Panc1 (cell line): ENCODE results near the gene MTO1. TPM values are rescaled to one million over a fixed set of nuclear protein-coding genes. Genes with fewer than 3 reads are reported as not detected.

Experiments used
- ATAC-seq: fragments of 200-7000 bp; cut with Tn5 transposase; 2 replicates; pipeline ENCODE4 v1.9.1; 2020; ENCODE audit warnings: mild to moderate bottlenecking, moderate library complexity
- Bru-seq: library from RNA; stranded (reverse); fragments of 400-500 nt; gene quantifications from one replicate; lab custom pipeline; 2021; lab: Mats Ljungman, UMichigan
- BruChase-seq, 2 experiments: library from RNA; stranded (reverse); fragments of 400-500 nt; gene quantifications; one replicate each; lab custom pipeline; 2021; lab: Mats Ljungman, UMichigan
- BruUV-seq: library from RNA; stranded (reverse); fragments of 400-500 nt; replicated peaks from 2 replicates; lab custom pipeline; 2021; lab: Mats Ljungman, UMichigan
- CTCF ChIA-PET: fragments of 300-600 bp; sonication (Branson Sonifier 250); formaldehyde crosslinking; loops from one replicate; lab custom pipeline; 2022; ENCODE audit warnings: antibody characterized with exemption; lab: Charles Lee
- POLR2A ChIA-PET: fragments of 300-600 bp; sonication (Branson Sonifier 250); formaldehyde crosslinking; loops from one replicate; lab custom pipeline; 2022; ENCODE audit warnings: antibody characterized with exemption; lab: Charles Lee
- DNase-seq: peaks from one replicate; pipeline ENCODE4 v3.0.0-alpha.2; 2010; ENCODE audit warnings: low read depth, low spot score
- H3K27ac ChIP-seq: 2 replicates; pipeline ENCODE4 v1.5.1; 2011; ENCODE audit warnings: mild to moderate bottlenecking, low read length, inconsistent platforms
- H3K27me3 ChIP-seq: fragments of 200-500 bp; sonication (Bioruptor generic); 2 replicates; pipeline ENCODE4 v1.6.0; 2014; ENCODE audit warnings: low read length, inconsistent platforms; ENCODE audit not compliant: control insufficient read depth, insufficient read depth
- H3K36me3 ChIP-seq: fragments of 200-500 bp; sonication (Bioruptor generic); 2 replicates; pipeline ENCODE4 v1.5.1; 2014; ENCODE audit warnings: inconsistent platforms, mild to moderate bottlenecking, low read length, moderate library complexity; ENCODE audit not compliant: control insufficient read depth, insufficient read depth
- H3K4me1 ChIP-seq: 2 replicates; pipeline ENCODE4 v1.5.1; 2011; ENCODE audit warnings: inconsistent platforms, mild to moderate bottlenecking, low read length, moderate library complexity; ENCODE audit not compliant: control insufficient read depth, insufficient read depth
- H3K4me3 ChIP-seq, 2 experiments: 2 replicates each; pipeline ENCODE4 v1.5.1; 2011 to 2012; ENCODE audit warnings: low read depth in 2 of 2, low read length in 2 of 2, mild to moderate bottlenecking in 2 of 2, inconsistent platforms in 1 of 2, moderate library complexity in 1 of 2
- H3K9me3 ChIP-seq: fragments of 200-500 bp; sonication (Bioruptor generic); 2 replicates; pipeline ENCODE4 v1.5.1; 2014; ENCODE audit warnings: low read depth, mild to moderate bottlenecking, inconsistent platforms, low read length, moderate library complexity; ENCODE audit not compliant: control insufficient read depth, insufficient read depth
- POLR2AphosphoS5 ChIP-seq: IDR thresholded peaks from 2 replicates; pipeline ENCODE4 v1.6.1; 2012; ENCODE audit warnings: mild to moderate bottlenecking, low read depth, low read length, moderate library complexity
- SIN3A ChIP-seq: IDR thresholded peaks from 2 replicates; pipeline ENCODE4 v1.6.1; 2012; ENCODE audit warnings: low read depth, mild to moderate bottlenecking, low read length, moderate library complexity, borderline replicate concordance; ENCODE audit not compliant: insufficient read depth
- TCF7L2 ChIP-seq: IDR thresholded peaks from 2 replicates; pipeline ENCODE4 v1.6.1; 2011; ENCODE audit warnings: mild to moderate bottlenecking, low read depth, low read length, inconsistent platforms
- in situ Hi-C: cut with HindIII; loops from 2 replicates; pipeline ENCODE4 v1.10.0; 2016; ENCODE audit warnings: low sequenced_read_pairs, low pct_unique_long_range_greater_than_20kb
- intact Hi-C: fragments of 100-400 bp; cut with micrococcal nuclease; formaldehyde crosslinking; loops from one replicate; pipeline ENCODE4 v1.10.0; 2022; ENCODE audit not compliant: unreplicated experiment
- long read RNA-seq: library from polyadenylated mRNA; unstranded; transcript quantifications from one replicate; pipeline ENCODE4 v2.0.0, GENCODE V29; 2021; ENCODE audit not compliant: unreplicated experiment
- polyA plus RNA-seq: library from polyadenylated mRNA; unstranded; fragments of >200 nt; gene quantifications from one replicate; pipeline ENCODE4 v1.2.1, GENCODE V29; 2012; ENCODE audit warnings: missing spikeins; ENCODE audit not compliant: insufficient read length
- total RNA-seq: library from RNA; stranded (reverse); gene quantifications from one replicate; pipeline ENCODE4 v1.2.1, GENCODE V29; 2021; ENCODE audit not compliant: unreplicated experiment
- TF ChIP-seq, protein P1 (sequence below), 2 experiments: IDR thresholded peaks; 2 replicates each; pipeline ENCODE4 v1.6.1; 2011 to 2012; ENCODE audit warnings: low read depth in 2 of 2, control low read depth in 1 of 2, low read length in 1 of 2, mild to moderate bottlenecking in 1 of 2, moderate library complexity in 1 of 2; ENCODE audit not compliant: insufficient read depth in 1 of 2
- TF ChIP-seq, protein P2 (sequence below): fragments of 450-650 bp; IDR thresholded peaks from 2 replicates; pipeline ENCODE4 v1.5.1; 2017; ENCODE audit warnings: mild to moderate bottlenecking

MTO1 gene, protein sequence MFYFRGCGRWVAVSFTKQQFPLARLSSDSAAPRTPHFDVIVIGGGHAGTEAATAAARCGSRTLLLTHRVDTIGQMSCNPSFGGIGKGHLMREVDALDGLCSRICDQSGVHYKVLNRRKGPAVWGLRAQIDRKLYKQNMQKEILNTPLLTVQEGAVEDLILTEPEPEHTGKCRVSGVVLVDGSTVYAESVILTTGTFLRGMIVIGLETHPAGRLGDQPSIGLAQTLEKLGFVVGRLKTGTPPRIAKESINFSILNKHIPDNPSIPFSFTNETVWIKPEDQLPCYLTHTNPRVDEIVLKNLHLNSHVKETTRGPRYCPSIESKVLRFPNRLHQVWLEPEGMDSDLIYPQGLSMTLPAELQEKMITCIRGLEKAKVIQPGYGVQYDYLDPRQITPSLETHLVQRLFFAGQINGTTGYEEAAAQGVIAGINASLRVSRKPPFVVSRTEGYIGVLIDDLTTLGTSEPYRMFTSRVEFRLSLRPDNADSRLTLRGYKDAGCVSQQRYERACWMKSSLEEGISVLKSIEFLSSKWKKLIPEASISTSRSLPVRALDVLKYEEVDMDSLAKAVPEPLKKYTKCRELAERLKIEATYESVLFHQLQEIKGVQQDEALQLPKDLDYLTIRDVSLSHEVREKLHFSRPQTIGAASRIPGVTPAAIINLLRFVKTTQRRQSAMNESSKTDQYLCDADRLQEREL
- 57.9 TPM for total RNA-seq
- polyA plus RNA-seq = 34.9 TPM
- percentile 79 among the genes with signal in this experiment for Bru-seq, nascent RNA
- percentile 75 among the genes with signal in this experiment for BruChase-seq, experiment 1, labeled RNA remaining after a 2-hour chase
- BruChase-seq, experiment 2, labeled RNA remaining after a 6-hour chase = percentile 80 among the genes with signal in this experiment
- long read RNA-seq, full-length matches to known transcripts = 68 of 124 reads
- long read RNA-seq, partial matches to known transcripts = 11 of 124 reads
- long read RNA-seq, other reads (novel, unspliced or antisense) = 45 of 124 reads

DNA sequence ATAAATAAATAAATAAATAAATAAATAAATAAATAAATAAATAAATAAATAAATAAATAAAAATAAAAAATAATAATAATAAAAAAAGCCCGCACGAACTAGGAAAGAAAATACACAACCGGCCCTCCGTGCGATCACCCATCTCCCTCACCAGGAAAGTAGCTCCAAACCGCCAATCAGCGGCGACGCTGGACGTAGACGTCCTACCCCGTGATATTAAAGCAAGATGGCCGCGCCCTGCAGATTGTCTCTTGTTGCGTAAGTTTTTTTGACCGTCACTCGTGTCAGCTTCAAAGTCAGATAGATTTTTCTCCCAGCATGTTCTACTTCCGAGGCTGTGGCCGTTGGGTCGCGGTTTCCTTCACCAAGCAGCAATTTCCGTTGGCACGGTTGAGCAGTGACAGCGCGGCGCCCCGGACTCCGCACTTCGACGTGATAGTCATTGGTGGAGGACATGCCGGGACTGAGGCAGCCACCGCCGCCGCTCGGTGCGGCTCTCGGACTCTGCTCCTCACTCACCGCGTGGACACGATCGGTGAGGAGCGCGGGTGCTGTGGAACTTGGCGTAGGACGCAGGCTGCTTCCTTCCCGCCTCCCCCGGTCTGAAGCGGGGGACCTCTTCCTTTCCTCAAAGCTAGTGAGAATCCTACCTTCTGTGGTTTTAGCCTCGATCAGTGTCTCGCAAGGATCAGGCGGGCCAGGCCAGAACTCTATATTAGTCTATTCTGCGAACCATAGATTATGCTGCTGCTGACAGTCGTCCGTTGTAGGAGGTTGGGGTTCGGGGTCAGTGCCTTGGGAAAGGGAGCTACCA is at the start of gene MTO1:
MTO1 (plus strand) TSS at position 201 of the 814 bp plus-strand sequence; CDS start at position 319, 118 bp downstream.
- Histone ChIP-seq H3K9me3 (no peaks in the 10 kb centered on the region), H3K27me3 (no peaks in the 10 kb centered on the region), H3K4me1 (peaks cover 2% of the 10 kb centered on the region; the same call in 1 of the 2 replicates), H3K27ac (peak within 1 kb of the TSS; percentile 87), H3K4me3 (peak within 1 kb of the TSS; percentile 84 to 97), H3K36me3 (peaks cover 5% of the 10 kb centered on the region)
- ATAC-seq = peak; percentile 97
- TSS peak; percentile 94 for BruUV-seq
- POLR2A ChIA-PET = interaction anchor here (0.6 to 2.1 kb wide), 7 partner anchors 10 to 186 kb away, joined by 3 to 20 read pairs (median 5); partner anchors contain the start of gene CGAS
- TF ChIP-seq POLR2AphosphoS5 = peak; percentile 98
- TF ChIP-seq TCF7L2 = peak; percentile 71
- TF ChIP-seq, protein P1, sequence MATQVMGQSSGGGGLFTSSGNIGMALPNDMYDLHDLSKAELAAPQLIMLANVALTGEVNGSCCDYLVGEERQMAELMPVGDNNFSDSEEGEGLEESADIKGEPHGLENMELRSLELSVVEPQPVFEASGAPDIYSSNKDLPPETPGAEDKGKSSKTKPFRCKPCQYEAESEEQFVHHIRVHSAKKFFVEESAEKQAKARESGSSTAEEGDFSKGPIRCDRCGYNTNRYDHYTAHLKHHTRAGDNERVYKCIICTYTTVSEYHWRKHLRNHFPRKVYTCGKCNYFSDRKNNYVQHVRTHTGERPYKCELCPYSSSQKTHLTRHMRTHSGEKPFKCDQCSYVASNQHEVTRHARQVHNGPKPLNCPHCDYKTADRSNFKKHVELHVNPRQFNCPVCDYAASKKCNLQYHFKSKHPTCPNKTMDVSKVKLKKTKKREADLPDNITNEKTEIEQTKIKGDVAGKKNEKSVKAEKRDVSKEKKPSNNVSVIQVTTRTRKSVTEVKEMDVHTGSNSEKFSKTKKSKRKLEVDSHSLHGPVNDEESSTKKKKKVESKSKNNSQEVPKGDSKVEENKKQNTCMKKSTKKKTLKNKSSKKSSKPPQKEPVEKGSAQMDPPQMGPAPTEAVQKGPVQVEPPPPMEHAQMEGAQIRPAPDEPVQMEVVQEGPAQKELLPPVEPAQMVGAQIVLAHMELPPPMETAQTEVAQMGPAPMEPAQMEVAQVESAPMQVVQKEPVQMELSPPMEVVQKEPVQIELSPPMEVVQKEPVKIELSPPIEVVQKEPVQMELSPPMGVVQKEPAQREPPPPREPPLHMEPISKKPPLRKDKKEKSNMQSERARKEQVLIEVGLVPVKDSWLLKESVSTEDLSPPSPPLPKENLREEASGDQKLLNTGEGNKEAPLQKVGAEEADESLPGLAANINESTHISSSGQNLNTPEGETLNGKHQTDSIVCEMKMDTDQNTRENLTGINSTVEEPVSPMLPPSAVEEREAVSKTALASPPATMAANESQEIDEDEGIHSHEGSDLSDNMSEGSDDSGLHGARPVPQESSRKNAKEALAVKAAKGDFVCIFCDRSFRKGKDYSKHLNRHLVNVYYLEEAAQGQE (IDR thresholded peaks at IDR 0.05; ENCODE audit: insufficient read depth in 1 of 2, low read depth in 2 of 2, low read length in 1 of 2) = no peak
- TF ChIP-seq, protein P2, sequence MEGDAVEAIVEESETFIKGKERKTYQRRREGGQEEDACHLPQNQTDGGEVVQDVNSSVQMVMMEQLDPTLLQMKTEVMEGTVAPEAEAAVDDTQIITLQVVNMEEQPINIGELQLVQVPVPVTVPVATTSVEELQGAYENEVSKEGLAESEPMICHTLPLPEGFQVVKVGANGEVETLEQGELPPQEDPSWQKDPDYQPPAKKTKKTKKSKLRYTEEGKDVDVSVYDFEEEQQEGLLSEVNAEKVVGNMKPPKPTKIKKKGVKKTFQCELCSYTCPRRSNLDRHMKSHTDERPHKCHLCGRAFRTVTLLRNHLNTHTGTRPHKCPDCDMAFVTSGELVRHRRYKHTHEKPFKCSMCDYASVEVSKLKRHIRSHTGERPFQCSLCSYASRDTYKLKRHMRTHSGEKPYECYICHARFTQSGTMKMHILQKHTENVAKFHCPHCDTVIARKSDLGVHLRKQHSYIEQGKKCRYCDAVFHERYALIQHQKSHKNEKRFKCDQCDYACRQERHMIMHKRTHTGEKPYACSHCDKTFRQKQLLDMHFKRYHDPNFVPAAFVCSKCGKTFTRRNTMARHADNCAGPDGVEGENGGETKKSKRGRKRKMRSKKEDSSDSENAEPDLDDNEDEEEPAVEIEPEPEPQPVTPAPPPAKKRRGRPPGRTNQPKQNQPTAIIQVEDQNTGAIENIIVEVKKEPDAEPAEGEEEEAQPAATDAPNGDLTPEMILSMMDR = no peak
- peak; percentile 54; the same call in 1 of the 2 replicates for TF ChIP-seq SIN3A
- CTCF ChIA-PET = interaction anchor here (0.6 to 0.7 kb wide), 2 partner anchors 26 to 41 kb away, joined by 3 to 6 read pairs; no protein-coding TSS in a partner anchor
- in situ Hi-C loops = no loop called here
- peak; percentile 76 for DNase-seq
- intact Hi-C loops = loop anchor here (5.0 kb wide), 1 partner anchor 191 kb away; the partner anchor contains the start of gene SLC17A5

DNA sequence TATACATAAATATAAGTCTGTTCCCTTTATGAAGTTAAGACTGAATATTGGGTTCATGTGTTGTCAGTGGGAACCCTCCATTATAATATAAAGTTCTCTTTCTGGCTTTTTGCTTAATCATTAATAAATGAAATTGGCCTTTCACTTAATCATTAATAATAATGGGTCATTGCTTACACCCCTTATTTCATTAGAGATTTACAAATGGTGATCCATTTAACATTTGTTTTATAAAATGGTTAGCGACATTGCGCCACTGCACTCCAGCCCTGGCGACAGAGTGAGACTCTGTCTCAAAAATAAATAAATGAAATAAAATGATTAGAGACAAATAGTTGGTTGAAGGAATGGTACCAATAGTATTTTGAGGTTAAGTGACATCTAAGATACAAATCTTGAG is 48.4 kb upstream of the MTO1 start:
- Histone ChIP-seq H3K36me3 (peaks cover 51% of the 10 kb centered on the region), H3K27ac (no peak overlapping the region), H3K4me1 (no peaks in the 10 kb centered on the region), H3K4me3 (no peak overlapping the region), H3K9me3 (no peaks in the 10 kb centered on the region), H3K27me3 (no peaks in the 10 kb centered on the region)
- in situ Hi-C loops = no loop called here
- TF ChIP-seq TCF7L2 (no peak), SIN3A (no peak), POLR2AphosphoS5 (no peak)
- TF ChIP-seq, protein P2 = no peak
- TF ChIP-seq, protein P1 (IDR thresholded peaks at IDR 0.05; ENCODE audit: insufficient read depth in 1 of 2, low read depth in 2 of 2, low read length in 1 of 2) = no peak
- POLR2A ChIA-PET = no interaction called here
- CTCF ChIA-PET = no interaction called here
- DNase-seq (no peak), ATAC-seq (no peak)
- no TSS peak for BruUV-seq
- intact Hi-C loops = no loop called here
